GM12878 (cell line): Measurements from ENCODE around the gene PEMT. TPM values are rescaled to one million over a fixed set of nuclear protein-coding genes. Genes with fewer than 3 reads are reported as not detected.

Source experiments
- CHD1 ChIP-seq: IDR thresholded peaks from 2 replicates; pipeline ENCODE4 v1.6.1; 2012; ENCODE audit warnings: low read depth, low read length, improper control_type of control experiment
- E2F8 ChIP-seq: fragments of 450-650 bp; IDR thresholded peaks from 2 replicates; pipeline ENCODE4 v1.6.1; 2018; ENCODE audit warnings: mild to moderate bottlenecking, low read depth, moderate library complexity; ENCODE audit not compliant: partially characterized antibody
- EGR1 ChIP-seq, 2 experiments: IDR thresholded peaks; 1 replicate in 1 of 2; 2 replicates in 1 of 2; pipeline ENCODE4 v1.6.1; 2011 to 2012; ENCODE audit warnings: low read depth in 2 of 2, low read length in 2 of 2, borderline replicate concordance in 1 of 2, mild to moderate bottlenecking in 1 of 2, moderate library complexity in 1 of 2
- HDAC2 ChIP-seq: fragments of 200-600 bp; sonication (generic); IDR thresholded peaks from 2 replicates; pipeline ENCODE4 v1.6.1; 2017
- KAT2A ChIP-seq: conservative IDR thresholded peaks from 2 replicates; pipeline ENCODE4 v1.6.1; 2011; ENCODE audit warnings: low read depth, low read length; ENCODE audit not compliant: control insufficient read depth
- NFXL1 ChIP-seq: fragments of 450-650 bp; IDR thresholded peaks from 2 replicates; pipeline ENCODE4 v1.6.1; 2017; ENCODE audit warnings: antibody characterized with exemption, mild to moderate bottlenecking, borderline replicate concordance
- RBBP5 ChIP-seq: fragments of 200-600 bp; sonication (generic); conservative IDR thresholded peaks from 2 replicates; pipeline ENCODE4 v1.6.1; 2016
- REST ChIP-seq: IDR thresholded peaks from 2 replicates; pipeline ENCODE4 v1.6.1; 2012; ENCODE audit warnings: mild to moderate bottlenecking, low read depth, low read length
- polyA plus RNA-seq, 11 experiments: library from polyadenylated mRNA; depleted of rRNA in 4 of 11; unstranded in 6 of 11; stranded (reverse) in 5 of 11; fragments of >200 nt; fragmentation: Nextera tagmentation in 4 of 11; fragmentation: Illumina TruSeq in 1 of 11; extraction: Ambion mirVana in 4 of 11; extraction: Trizol in 1 of 11; gene quantifications; 1 replicate in 1 of 11; 2 replicates in 10 of 11; pipeline versions ENCODE4 v1.2.1 to v1.2.3, GENCODE V29; 2011 to 2016; ENCODE audit warnings: inconsistent platforms in 2 of 11, missing spikeins in 2 of 11, low read depth in 1 of 11
- small RNA-seq: library from RNA; depleted of rRNA; stranded (forward); fragments of <200 nt; gene quantifications from one replicate; pipeline ENCODE3, GENCODE V24; 2014
- total RNA-seq, 4 experiments: library from RNA; depleted of rRNA in 3 of 4; stranded (reverse); fragments of >200 nt in 3 of 4; fragmentation: Illumina TruSeq in 1 of 4; extraction: Trizol in 1 of 4; gene quantifications; 2 replicates each; pipeline versions ENCODE4 v1.2.1 to v1.2.3, GENCODE V29; 2013 to 2021
- TF ChIP-seq, protein P1 (sequence below): fragments of 450-650 bp; IDR thresholded peaks from 2 replicates; pipeline ENCODE4 v1.6.1; 2016; ENCODE audit warnings: mild to moderate bottlenecking, moderate library complexity, borderline replicate concordance

The PEMT gene
- total and polyA plus RNA-seq, 10 of the 15 experiments (the other 5 are each of a cell fraction or from before 2014, with no cell fraction given): 2.8 to 44.7 (median 25.4) TPM

- TF ChIP-seq E2F8: no peak
- TF ChIP-seq KAT2A: no peak
- no peak for TF ChIP-seq RBBP5
- no peak for TF ChIP-seq HDAC2
- TF ChIP-seq, protein P1, sequence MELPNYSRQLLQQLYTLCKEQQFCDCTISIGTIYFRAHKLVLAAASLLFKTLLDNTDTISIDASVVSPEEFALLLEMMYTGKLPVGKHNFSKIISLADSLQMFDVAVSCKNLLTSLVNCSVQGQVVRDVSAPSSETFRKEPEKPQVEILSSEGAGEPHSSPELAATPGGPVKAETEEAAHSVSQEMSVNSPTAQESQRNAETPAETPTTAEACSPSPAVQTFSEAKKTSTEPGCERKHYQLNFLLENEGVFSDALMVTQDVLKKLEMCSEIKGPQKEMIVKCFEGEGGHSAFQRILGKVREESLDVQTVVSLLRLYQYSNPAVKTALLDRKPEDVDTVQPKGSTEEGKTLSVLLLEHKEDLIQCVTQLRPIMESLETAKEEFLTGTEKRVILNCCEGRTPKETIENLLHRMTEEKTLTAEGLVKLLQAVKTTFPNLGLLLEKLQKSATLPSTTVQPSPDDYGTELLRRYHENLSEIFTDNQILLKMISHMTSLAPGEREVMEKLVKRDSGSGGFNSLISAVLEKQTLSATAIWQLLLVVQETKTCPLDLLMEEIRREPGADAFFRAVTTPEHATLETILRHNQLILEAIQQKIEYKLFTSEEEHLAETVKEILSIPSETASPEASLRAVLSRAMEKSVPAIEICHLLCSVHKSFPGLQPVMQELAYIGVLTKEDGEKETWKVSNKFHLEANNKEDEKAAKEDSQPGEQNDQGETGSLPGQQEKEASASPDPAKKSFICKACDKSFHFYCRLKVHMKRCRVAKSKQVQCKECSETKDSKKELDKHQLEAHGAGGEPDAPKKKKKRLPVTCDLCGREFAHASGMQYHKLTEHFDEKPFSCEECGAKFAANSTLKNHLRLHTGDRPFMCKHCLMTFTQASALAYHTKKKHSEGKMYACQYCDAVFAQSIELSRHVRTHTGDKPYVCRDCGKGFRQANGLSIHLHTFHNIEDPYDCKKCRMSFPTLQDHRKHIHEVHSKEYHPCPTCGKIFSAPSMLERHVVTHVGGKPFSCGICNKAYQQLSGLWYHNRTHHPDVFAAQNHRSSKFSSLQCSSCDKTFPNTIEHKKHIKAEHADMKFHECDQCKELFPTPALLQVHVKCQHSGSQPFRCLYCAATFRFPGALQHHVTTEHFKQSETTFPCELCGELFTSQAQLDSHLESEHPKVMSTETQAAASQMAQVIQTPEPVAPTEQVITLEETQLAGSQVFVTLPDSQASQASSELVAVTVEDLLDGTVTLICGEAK: no peak
- TF ChIP-seq CHD1: no peak
- no peak for TF ChIP-seq EGR1 (IDR thresholded peaks at IDR 0.05; ENCODE audit: borderline replicate concordance in 1 of 2, low read depth in 2 of 2, low read length in 2 of 2)
- no peak for TF ChIP-seq REST
- no peak for TF ChIP-seq NFXL1
Measured at GRCh38 chr17:17456251-17456650, 135.3 kb downstream of the PEMT start (continued).

Small RNAs within 50 kb of the gene (small RNA-seq; reads per million reads assigned to genes)
- gene RF00019 (not detected), gene RNU6-468P (not detected)

Other genes starting within 250 kb of the PEMT start
- gene MED9, start 114.7 kb downstream of the PEMT start, total RNA-seq (2014; rRNA removed): 15.4 and 16.4 TPM in 2 replicates
- 12.0 and 12.4 TPM in 2 replicates for gene MED9, start 114.7 kb downstream of the PEMT start, total RNA-seq (2014; rRNA removed; fragmentation: Illumina TruSeq; extraction: Trizol)
- 14.6 and 17.1 TPM in 2 replicates for gene MED9, start 114.7 kb downstream of the PEMT start, total RNA-seq (2021)
- 12.7 and 14.5 TPM in 2 replicates for gene MED9, start 114.7 kb downstream of the PEMT start, polyA plus RNA-seq (2011; rRNA removed)
- 8.4 and 12.1 TPM in 2 replicates for gene MED9, start 114.7 kb downstream of the PEMT start, polyA plus RNA-seq (2014; fragmentation: Illumina TruSeq; extraction: Trizol)
- 1 to 10 TPM; 1.5 to 3.8 TPM for gene MED9, start 114.7 kb downstream of the PEMT start, polyA plus RNA-seq (2014; fragmentation: Nextera tagmentation; extraction: Ambion mirVana)
- 15.1 and 17.5 TPM in 2 replicates for gene MED9, start 114.7 kb downstream of the PEMT start, polyA plus RNA-seq (2014; rRNA removed)
- gene MED9, start 114.7 kb downstream of the PEMT start, polyA plus RNA-seq (2016; fragmentation: Nextera tagmentation; extraction: Ambion mirVana): 10 to 100 TPM; 21.2 to 22.4 TPM
- 0.16 TPM in 1 of 2 replicates, not detected in the other for gene RASD1, start 95.3 kb downstream of the PEMT start, total RNA-seq (2014; rRNA removed)
- gene RASD1, start 95.3 kb downstream of the PEMT start, total RNA-seq (2014; rRNA removed; fragmentation: Illumina TruSeq; extraction: Trizol): not detected in 2 replicates
- gene RASD1, start 95.3 kb downstream of the PEMT start, total RNA-seq (2021): not detected in 2 replicates
- gene RASD1, start 95.3 kb downstream of the PEMT start, polyA plus RNA-seq (2011; rRNA removed): not detected in 2 replicates
- gene RASD1, start 95.3 kb downstream of the PEMT start, polyA plus RNA-seq (2014; fragmentation: Illumina TruSeq; extraction: Trizol): not detected in 2 replicates
- not detected for gene RASD1, start 95.3 kb downstream of the PEMT start, polyA plus RNA-seq (2014; fragmentation: Nextera tagmentation; extraction: Ambion mirVana)
- not detected in 2 replicates for gene RASD1, start 95.3 kb downstream of the PEMT start, polyA plus RNA-seq (2014; rRNA removed)
- gene RASD1, start 95.3 kb downstream of the PEMT start, polyA plus RNA-seq (2016; fragmentation: Nextera tagmentation; extraction: Ambion mirVana): under 1 TPM; 0.14 to 0.33 TPM
- gene RAI1, start 89.8 kb upstream of the PEMT start, total RNA-seq (2014; rRNA removed): 7.2 and 7.4 TPM in 2 replicates
- gene RAI1, start 89.8 kb upstream of the PEMT start, total RNA-seq (2014; rRNA removed; fragmentation: Illumina TruSeq; extraction: Trizol): 7.9 and 8.7 TPM in 2 replicates
- 35.4 and 37.7 TPM in 2 replicates for gene RAI1, start 89.8 kb upstream of the PEMT start, total RNA-seq (2021)
- 4.0 and 5.4 TPM in 2 replicates for gene RAI1, start 89.8 kb upstream of the PEMT start, polyA plus RNA-seq (2011; rRNA removed)
- 2.5 and 5.9 TPM in 2 replicates for gene RAI1, start 89.8 kb upstream of the PEMT start, polyA plus RNA-seq (2014; fragmentation: Illumina TruSeq; extraction: Trizol)
- gene RAI1, start 89.8 kb upstream of the PEMT start, polyA plus RNA-seq (2014; fragmentation: Nextera tagmentation; extraction: Ambion mirVana): under 1 TPM; 0.66 to 0.74 TPM
- gene RAI1, start 89.8 kb upstream of the PEMT start, polyA plus RNA-seq (2014; rRNA removed): 19.2 and 25.5 TPM in 2 replicates
- gene RAI1, start 89.8 kb upstream of the PEMT start, polyA plus RNA-seq (2016; fragmentation: Nextera tagmentation; extraction: Ambion mirVana): 1 to 10 TPM; 3.1 to 6.0 TPM
- 34.3 and 40.7 TPM in 2 replicates for gene SREBF1, start 245.3 kb upstream of the PEMT start, total RNA-seq (2014; rRNA removed)
- gene SREBF1, start 245.3 kb upstream of the PEMT start, total RNA-seq (2014; rRNA removed; fragmentation: Illumina TruSeq; extraction: Trizol): 22.0 and 24.7 TPM in 2 replicates
- gene SREBF1, start 245.3 kb upstream of the PEMT start, total RNA-seq (2021): 84.6 and 86.3 TPM in 2 replicates
- gene SREBF1, start 245.3 kb upstream of the PEMT start, polyA plus RNA-seq (2011; rRNA removed): 10.7 and 18.8 TPM in 2 replicates
- 3.8 and 37.5 TPM in 2 replicates for gene SREBF1, start 245.3 kb upstream of the PEMT start, polyA plus RNA-seq (2014; fragmentation: Illumina TruSeq; extraction: Trizol)
- 1 to 10 TPM; 1.4 to 5.1 TPM for gene SREBF1, start 245.3 kb upstream of the PEMT start, polyA plus RNA-seq (2014; fragmentation: Nextera tagmentation; extraction: Ambion mirVana)
- gene SREBF1, start 245.3 kb upstream of the PEMT start, polyA plus RNA-seq (2014; rRNA removed): 52.5 and 62.5 TPM in 2 replicates
- gene SREBF1, start 245.3 kb upstream of the PEMT start, polyA plus RNA-seq (2016; fragmentation: Nextera tagmentation; extraction: Ambion mirVana): 10 to 100 TPM; 10.1 to 11.0 TPM